H9 (cell line): ENCODE results near the gene STIM2. TPM values are rescaled to one million over a fixed set of nuclear protein-coding genes. Genes with fewer than 3 reads are reported as not detected.

Experiments used
- DNase-seq: peaks from one replicate; pipeline ENCODE4 v3.0.0-alpha.2; 2017
- H2AFZ ChIP-seq: one replicate; pipeline ENCODE4 v1.6.1; 2013; ENCODE audit warnings: mild to moderate bottlenecking, low read length, control low read depth, moderate library complexity
- H2AK5ac ChIP-seq: 2 replicates; pipeline ENCODE4 v1.6.1; 2013; ENCODE audit warnings: low read length, control low read depth, mixed read lengths; ENCODE audit not compliant: insufficient read length
- H2BK120ac ChIP-seq: one replicate; pipeline ENCODE4 v1.6.1; 2013; ENCODE audit warnings: low read depth, mild to moderate bottlenecking, low read length, control low read depth, inconsistent platforms; ENCODE audit not compliant: poor library complexity, severe bottlenecking
- H2BK12ac ChIP-seq: 2 replicates; pipeline ENCODE4 v1.6.1; 2013; ENCODE audit warnings: low read length, control low read depth, mixed read lengths, low read depth; ENCODE audit not compliant: insufficient read length
- H2BK15ac ChIP-seq: 2 replicates; pipeline ENCODE4 v1.6.1; 2013; ENCODE audit warnings: low read depth, low read length, control low read depth
- H2BK20ac ChIP-seq: one replicate; pipeline ENCODE4 v1.6.1; 2013; ENCODE audit warnings: low read depth, mild to moderate bottlenecking, low read length, control low read depth, inconsistent platforms; ENCODE audit not compliant: poor library complexity, severe bottlenecking
- H2BK5ac ChIP-seq: 2 replicates; pipeline ENCODE4 v1.6.1; 2013; ENCODE audit warnings: low read length, control low read depth, mixed read lengths; ENCODE audit not compliant: insufficient read length
- H3K14ac ChIP-seq: 2 replicates; pipeline ENCODE4 v1.6.1; 2013; ENCODE audit warnings: low read length, control low read depth; ENCODE audit not compliant: insufficient read depth
- H3K18ac ChIP-seq: 2 replicates; pipeline ENCODE4 v1.6.1; 2013; ENCODE audit warnings: low read depth, mild to moderate bottlenecking, mixed read lengths, low read length, control low read depth; ENCODE audit not compliant: insufficient read length
- H3K23ac ChIP-seq: 2 replicates; pipeline ENCODE4 v1.6.1; 2013; ENCODE audit warnings: low read length, control low read depth, mixed read lengths, low read depth; ENCODE audit not compliant: insufficient read length
- H3K23me2 ChIP-seq: 2 replicates; pipeline ENCODE4 v1.6.1; 2013; ENCODE audit warnings: low read depth, mild to moderate bottlenecking, mixed read lengths, low read length, control low read depth; ENCODE audit not compliant: insufficient read length, poor library complexity, severe bottlenecking
- H3K27ac ChIP-seq: 2 replicates; pipeline ENCODE4 v1.5.1; 2013; ENCODE audit warnings: low read length, control low read depth, mixed read lengths, low read depth; ENCODE audit not compliant: insufficient read length
- H3K27me3 ChIP-seq: 2 replicates; pipeline ENCODE4 v1.6.1; 2013; ENCODE audit warnings: low read length, control low read depth, inconsistent platforms; ENCODE audit not compliant: insufficient read depth
- H3K4ac ChIP-seq: 2 replicates; pipeline ENCODE4 v1.6.1; 2013; ENCODE audit warnings: low read depth, mild to moderate bottlenecking, control low read depth, inconsistent platforms, low read length, moderate library complexity
- H3K4me1 ChIP-seq: 2 replicates; pipeline ENCODE4 v1.6.1; 2013; ENCODE audit warnings: low read length, control low read depth, inconsistent platforms; ENCODE audit not compliant: insufficient read depth
- H3K4me2 ChIP-seq: 2 replicates; pipeline ENCODE4 v1.6.1; 2013; ENCODE audit warnings: low read length, control low read depth, mixed read lengths; ENCODE audit not compliant: insufficient read length, insufficient read depth
- H3K56ac ChIP-seq: 2 replicates; pipeline ENCODE4 v1.6.1; 2013; ENCODE audit warnings: low read depth, mild to moderate bottlenecking, mixed read lengths, low read length, control low read depth; ENCODE audit not compliant: insufficient read length
- H3K79me1 ChIP-seq: 2 replicates; pipeline ENCODE4 v1.6.1; 2013; ENCODE audit warnings: low read depth, mild to moderate bottlenecking, moderate library complexity, low read length, control low read depth, inconsistent platforms; ENCODE audit not compliant: insufficient read depth, poor library complexity, severe bottlenecking
- H3K79me2 ChIP-seq: 2 replicates; pipeline ENCODE4 v1.6.1; 2013; ENCODE audit warnings: low read length, control low read depth, inconsistent platforms; ENCODE audit not compliant: insufficient read depth
- H3K9ac ChIP-seq: 2 replicates; pipeline ENCODE4 v1.6.1; 2013; ENCODE audit warnings: low read length, control low read depth, mixed read lengths; ENCODE audit not compliant: insufficient read length; ENCODE audit errors: extremely low read depth
- H3K9me3 ChIP-seq: one replicate; pipeline ENCODE4 v1.6.1; 2013; ENCODE audit warnings: low read depth, low read length, inconsistent platforms; ENCODE audit not compliant: control insufficient read depth
- H3T11ph ChIP-seq: one replicate; pipeline ENCODE4 v1.6.1; 2013; ENCODE audit warnings: mild to moderate bottlenecking, low read length, control low read depth, inconsistent platforms
- H4K20me1 ChIP-seq: one replicate; pipeline ENCODE4 v1.6.1; 2013; ENCODE audit not compliant: control insufficient read depth, insufficient read length, insufficient read depth
- H4K5ac ChIP-seq: 2 replicates; pipeline ENCODE4 v1.6.1; 2013; ENCODE audit warnings: low read depth, mild to moderate bottlenecking, mixed read lengths, low read length, control low read depth; ENCODE audit not compliant: insufficient read length
- H4K8ac ChIP-seq: replicated peaks from 2 replicates; pipeline ENCODE4 v1.6.1; 2013; ENCODE audit warnings: low read length, control low read depth, mixed read lengths, low read depth; ENCODE audit not compliant: insufficient read length
- H4K91ac ChIP-seq: 2 replicates; pipeline ENCODE4 v1.6.1; 2013; ENCODE audit warnings: low read depth, mild to moderate bottlenecking, moderate library complexity, mixed read lengths, low read length, control low read depth; ENCODE audit not compliant: insufficient read length
- H3K27ac Mint-ChIP-seq, 3 experiments: 2 replicates in 2 of 3; 3 replicates in 1 of 3; pipeline ENCODE4 v1.8.0; 2020 to 2021; ENCODE audit warnings: mixed read lengths in 3 of 3, mild to moderate bottlenecking in 1 of 3, moderate library complexity in 1 of 3
- H3K27me3 Mint-ChIP-seq: 2 replicates; pipeline ENCODE4 v1.8.0; 2021; ENCODE audit warnings: low read depth, mild to moderate bottlenecking, moderate library complexity, mixed read lengths
- H3K36me3 Mint-ChIP-seq, 3 experiments: 2 replicates in 2 of 3; 3 replicates in 1 of 3; pipeline ENCODE4 v1.8.0; 2020 to 2021; ENCODE audit warnings: low read depth in 3 of 3, mixed read lengths in 3 of 3; ENCODE audit not compliant: insufficient read depth in 1 of 3
- H3K4me1 Mint-ChIP-seq, 2 experiments: 2 replicates each; pipeline ENCODE4 v1.8.0; 2020; ENCODE audit warnings: mixed read lengths in 2 of 2
- H3K4me3 Mint-ChIP-seq, 2 experiments: 2 replicates in 1 of 2; 3 replicates in 1 of 2; pipeline ENCODE4 v1.8.0; 2020 to 2021; ENCODE audit warnings: mild to moderate bottlenecking in 2 of 2, mixed read lengths in 2 of 2, moderate library complexity in 1 of 2
- H3K9me3 Mint-ChIP-seq, 2 experiments: 2 replicates in 1 of 2; 3 replicates in 1 of 2; pipeline ENCODE4 v1.8.0; 2020; ENCODE audit warnings: mild to moderate bottlenecking in 2 of 2, mixed read lengths in 2 of 2, moderate library complexity in 1 of 2
- CTCF ChIP-seq: fragments of 200-600 bp; sonication (generic); conservative IDR thresholded peaks from 3 replicates; pipeline ENCODE4 v1.8.0; 2021; ENCODE audit warnings: antibody characterized with exemption, mild to moderate bottlenecking
- WGBS: extraction: QIAGEN DNeasy Blood & Tissue Kit; methylation state at CpG from one replicate; pipeline ENCODE4 v1.1.7; 2013; ENCODE audit warnings: missing lambda C conversion rate, low lambda C conversion rate, mixed read lengths; ENCODE audit not compliant: insufficient read length; ENCODE audit errors: extremely low coverage; 5-methylcytosine and 5-hydroxymethylcytosine counted together
- total RNA-seq: library from RNA; stranded (reverse); gene quantifications from 2 replicates; pipeline ENCODE4 v1.2.1, GENCODE V29; 2021

Gene STIM2
- total RNA-seq, 1 experiment from 2014 or later: 26.2 TPM

GRCh38 chr4:26995316-26995715 is 134.7 kb downstream of the STIM2 start:
- Histone ChIP-seq H3K23ac (no peak overlapping the region), H3K9me3 (no peaks in the 10 kb centered on the region), H4K5ac (no peak overlapping the region), H2AK5ac (no peak overlapping the region), H3K4ac (no peak overlapping the region), H3K4me1 (peaks cover 2% of the 10 kb centered on the region; the same call in 1 of the 2 replicates), H2BK20ac (no peak overlapping the region), H4K8ac (no peak overlapping the region), H2BK15ac (no peak overlapping the region), H4K91ac (no peak overlapping the region), H2AFZ (no peak overlapping the region), H4K20me1 (no peaks in the 10 kb centered on the region), H3K79me1 (no peaks in the 10 kb centered on the region), H3K4me2 (no peak overlapping the region), H3K14ac (no peak overlapping the region), H3K79me2 (no peaks in the 10 kb centered on the region), H3K23me2 (no peaks in the 10 kb centered on the region), H3T11ph (no peak overlapping the region), H3K27me3 (no peaks in the 10 kb centered on the region), H3K9ac (no peak overlapping the region), H3K27ac (no peak overlapping the region), H2BK5ac (no peak overlapping the region), H3K56ac (no peak overlapping the region), H2BK12ac (no peak overlapping the region), H2BK120ac (no peak overlapping the region), H3K18ac (no peak overlapping the region)
- H3K4me1 Mint-ChIP-seq: peaks cover 0 to 4% of the 10 kb centered on the region in 2 experiments; a peak in 3 of 4 replicates
- no peak for DNase-seq
- TF ChIP-seq CTCF: no peak
- H3K36me3 Mint-ChIP-seq: peaks cover 0 to 1% (median 0%) of the 10 kb centered on the region in 3 experiments; a peak in 1 of 7 replicates
- no peaks in the 10 kb centered on the region for H3K27me3 Mint-ChIP-seq
- H3K9me3 Mint-ChIP-seq: no peaks in the 10 kb centered on the region
- no peak overlapping the region for H3K27ac Mint-ChIP-seq
- no CpG with 5 or more reads among the region's 2 CpGs for WGBS
- no peak overlapping the region for H3K4me3 Mint-ChIP-seq
